Measurements from ENCODE around the gene BAZ1A.
"Not testable (repeated sequence)": the region's sequence is repeated elsewhere in the genome, so short reads cannot be mapped to it uniquely, and the experiment has no call there.

Gene BAZ1A

DNA sequence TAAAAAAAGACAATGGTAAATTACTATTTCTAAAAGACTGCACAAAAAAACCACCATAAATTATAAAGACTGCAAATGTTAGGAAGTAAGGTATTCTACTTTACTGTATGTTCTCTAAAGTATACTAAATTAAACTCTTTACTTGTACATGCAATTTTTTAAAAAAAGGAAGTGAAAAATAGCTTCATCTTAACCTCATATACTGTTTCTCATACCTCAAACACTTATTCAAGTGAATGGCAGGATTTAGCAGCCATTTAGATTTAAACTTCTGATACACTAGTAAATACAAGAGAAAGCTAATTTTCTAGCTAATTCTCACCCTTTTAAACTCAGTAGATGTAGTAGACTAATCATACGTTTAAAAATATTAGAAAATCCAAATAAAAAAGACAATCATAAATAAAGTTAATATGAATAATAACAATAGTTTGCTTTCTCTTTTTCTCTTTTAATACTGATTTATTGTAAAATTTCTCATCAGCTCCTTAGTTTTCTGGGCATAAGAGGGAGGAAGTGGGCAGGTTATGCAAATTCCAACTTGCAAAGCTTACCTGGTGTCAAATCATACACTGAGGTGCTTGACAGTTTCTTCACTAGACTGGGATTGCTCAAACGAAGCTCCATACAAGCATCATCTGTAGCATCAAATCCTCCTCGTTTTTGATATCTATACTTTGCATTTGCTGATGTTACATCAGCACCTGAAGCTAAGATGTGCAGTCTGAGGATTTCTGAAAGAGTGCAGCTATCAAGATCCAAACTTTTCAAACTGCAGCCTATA is 89.7 kb downstream of the BAZ1A start:
- no peak for DNase-seq (ENCODE audit: low spot score)

DNA sequence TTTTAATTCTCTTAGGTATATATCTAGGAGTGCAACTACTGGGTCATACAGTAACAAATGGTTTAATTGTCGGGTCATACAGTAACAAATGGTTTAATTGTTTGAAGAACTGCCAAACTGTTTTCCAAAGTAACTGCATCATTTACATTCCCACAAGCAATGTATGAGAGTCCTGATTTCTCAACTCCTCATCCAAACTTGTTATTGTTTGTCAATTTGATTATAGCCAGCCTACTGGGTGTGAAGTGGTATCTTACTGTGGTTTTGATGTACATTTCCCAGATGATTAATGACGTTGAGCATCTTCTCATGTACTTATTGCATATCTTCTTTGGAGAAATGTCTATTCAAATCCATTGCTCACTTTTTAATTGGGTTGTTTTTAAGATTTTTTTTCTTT is 93.1 kb downstream of the BAZ1A start:
- DNase-seq (ENCODE audit: low spot score), result no peak

DNA sequence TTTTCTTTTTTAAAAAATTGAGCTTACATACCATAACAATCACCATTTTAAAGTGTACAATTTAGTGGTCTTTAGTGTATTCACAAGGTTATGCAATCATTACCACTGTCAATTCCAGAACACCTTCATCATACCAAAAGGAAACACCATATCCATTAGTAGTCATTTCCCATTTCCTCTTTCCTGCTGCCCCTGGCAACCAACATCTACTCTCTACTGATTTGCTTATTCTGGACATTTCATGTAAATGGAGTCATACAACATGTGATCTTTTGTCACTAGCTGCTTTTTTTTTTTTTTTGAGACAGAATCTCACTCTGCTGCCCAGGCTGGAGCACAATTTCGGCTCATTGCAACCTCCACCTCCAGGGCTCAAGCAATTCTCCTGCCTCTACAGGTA is 93.9 kb downstream of the BAZ1A start:
- peak; percentile 11 for DNase-seq (ENCODE audit: low spot score)

DNA sequence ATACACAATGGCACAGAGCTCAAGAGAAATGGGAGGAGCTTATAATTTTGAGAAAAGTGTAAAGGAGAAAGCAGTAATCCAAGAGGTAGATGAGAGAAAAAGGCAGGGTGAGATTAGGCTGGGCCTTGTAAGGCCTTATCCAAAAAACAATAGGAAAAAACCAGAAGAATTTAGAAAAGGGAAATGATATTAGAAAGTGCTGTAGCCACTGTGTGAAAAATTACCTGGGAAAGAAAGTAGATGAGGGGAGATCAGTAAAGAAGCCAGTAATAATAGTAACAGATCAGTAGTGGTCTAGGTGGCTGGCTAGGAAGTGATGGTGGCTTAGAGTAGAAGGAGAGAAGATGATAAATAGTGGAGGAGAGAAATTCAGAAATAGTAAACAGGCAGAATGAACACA is 94.5 kb downstream of the BAZ1A start:
- no peak for DNase-seq (ENCODE audit: low spot score)

DNA sequence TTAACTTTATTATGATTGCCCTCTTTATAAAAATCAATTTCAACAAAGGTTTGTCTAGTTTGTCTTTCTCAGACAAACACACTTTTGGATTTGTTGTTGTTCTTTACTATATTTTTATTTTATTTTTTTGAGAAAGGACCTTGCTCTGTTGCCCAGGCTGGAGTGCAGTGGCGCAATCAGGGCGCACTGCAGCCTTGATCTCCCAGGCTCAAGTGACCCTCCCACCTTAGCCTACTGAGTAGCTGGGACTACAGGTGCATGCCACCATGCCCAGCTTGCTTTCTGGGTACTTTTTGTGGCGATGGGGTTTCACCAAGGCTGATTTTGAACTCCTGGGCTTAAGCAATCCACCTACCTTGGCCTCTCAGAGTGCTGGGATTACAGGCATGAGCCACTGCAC is 96.4 kb downstream of the BAZ1A start:
- DNase-seq (ENCODE audit: low spot score), result no peak

DNA sequence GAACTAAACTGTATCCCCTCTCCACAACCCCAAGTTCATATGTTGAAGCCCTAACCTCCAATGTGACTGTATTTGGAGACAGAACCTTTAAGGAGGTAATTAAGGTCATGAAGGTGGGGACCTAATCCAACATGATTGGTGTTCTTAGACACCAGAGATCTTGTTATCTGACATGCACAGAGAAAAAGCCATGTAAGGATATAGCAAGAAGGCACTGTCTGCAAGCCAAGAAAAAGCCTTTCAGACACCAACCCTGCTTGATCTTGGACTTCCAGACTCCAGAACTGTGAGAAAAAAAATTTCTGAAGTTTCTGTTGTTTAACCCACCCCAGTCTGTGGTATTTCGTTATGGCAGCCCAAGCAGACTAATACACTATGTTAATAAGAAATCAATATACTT is 98.5 kb downstream of the BAZ1A start:
- no peak for DNase-seq (ENCODE audit: low spot score)

DNA sequence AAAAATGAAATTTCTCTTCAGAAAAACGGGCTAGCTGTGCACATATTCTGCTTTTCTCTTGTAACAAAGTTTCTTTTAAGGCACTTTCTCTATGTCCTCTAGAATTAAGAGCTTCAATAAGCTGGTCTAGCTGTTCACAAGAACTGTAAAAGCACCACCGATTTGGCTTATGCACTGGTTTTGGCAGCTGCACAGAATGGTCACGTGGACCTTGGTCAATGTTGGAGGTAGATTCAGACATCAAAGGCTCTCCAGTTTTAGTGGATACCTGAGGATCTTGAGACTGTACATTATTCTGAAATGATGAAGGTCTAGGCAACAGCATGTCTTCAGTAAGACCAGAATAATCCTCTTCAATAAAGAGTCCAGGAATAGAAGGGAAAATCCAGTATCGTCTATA is 99.2 kb downstream of the BAZ1A start:
- no peak for DNase-seq (ENCODE audit: low spot score)

DNA sequence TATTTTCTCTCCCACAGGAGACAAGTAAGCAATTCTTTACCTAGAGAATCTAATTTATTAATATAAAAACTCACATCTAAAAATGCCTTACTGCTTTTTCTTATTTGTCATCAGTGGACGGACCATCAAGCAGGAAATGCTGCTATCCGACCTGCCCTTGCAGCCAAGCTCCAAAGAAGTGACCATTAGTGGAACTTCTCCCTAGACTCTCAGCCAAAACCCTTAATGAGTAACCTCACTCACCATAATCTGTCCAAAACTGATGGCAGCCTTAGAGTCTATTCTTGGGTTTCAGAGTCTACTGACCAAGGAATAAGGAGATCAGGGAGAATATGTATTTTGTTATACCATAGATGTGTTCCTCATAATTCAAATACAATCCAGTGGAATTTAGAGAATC is 99.8 kb downstream of the BAZ1A start:
- no peak for DNase-seq (ENCODE audit: low spot score)

DNA sequence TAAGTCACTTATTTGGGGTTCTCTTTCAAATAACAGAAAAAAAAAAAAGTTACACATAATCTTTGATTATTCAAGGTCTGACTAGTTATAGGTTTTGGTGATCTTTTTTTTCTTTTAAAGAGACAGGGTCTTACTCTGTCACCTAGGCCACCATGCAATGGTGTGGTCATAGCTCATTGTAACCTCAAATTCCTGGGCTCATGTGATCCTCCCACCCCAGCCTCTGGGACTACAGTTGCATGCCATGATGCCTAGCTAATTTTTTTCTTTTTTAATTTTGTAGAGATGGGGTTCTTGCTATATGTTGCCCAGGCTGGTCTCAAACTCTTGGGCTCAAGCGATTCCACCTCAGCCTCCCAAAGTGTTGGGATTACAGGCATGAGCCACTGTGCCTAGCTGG is 104.3 kb downstream of the BAZ1A start:
- DNase-seq (ENCODE audit: low spot score), result no peak

DNA sequence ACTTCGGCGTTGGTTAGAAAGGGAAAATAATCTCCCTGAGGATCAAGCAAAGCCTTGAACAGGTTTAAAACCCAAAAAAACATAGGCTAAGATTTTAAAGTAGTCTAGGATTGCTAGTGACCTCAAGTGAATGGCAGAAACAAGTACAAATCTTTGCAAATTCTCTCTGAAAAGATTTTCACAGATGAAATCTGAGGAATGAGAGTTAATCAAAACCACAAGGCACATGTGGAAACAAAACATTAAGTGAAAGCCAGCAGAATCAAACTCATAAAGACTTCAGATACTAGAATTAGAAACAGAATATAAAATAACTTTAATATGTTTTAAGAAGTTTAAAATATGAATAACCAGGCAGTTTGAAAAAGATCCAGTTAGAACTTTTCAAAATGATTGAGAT is 108.6 kb downstream of the BAZ1A start:
- DNase-seq (ENCODE audit: low spot score), result no peak

DNA sequence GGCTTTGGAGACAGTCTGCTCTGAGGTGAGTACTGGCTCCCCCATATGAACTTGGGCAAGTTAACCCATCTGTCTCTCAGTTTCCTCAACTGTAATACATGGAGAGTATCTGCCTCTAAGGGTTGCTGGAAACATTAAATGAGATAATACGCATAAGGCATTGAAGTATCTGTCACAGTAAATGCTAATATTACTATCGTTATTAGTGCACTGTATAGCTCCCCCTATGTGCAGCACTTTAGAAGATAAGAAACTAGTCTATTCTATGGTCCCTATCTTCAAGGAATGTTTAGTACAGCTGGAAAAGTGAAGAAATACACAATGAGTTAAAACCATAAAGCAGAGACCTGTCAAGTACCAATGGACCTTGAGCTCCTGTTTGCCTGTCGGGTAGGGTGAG is 109.1 kb downstream of the BAZ1A start:
- no peak for DNase-seq (ENCODE audit: low spot score)

DNA sequence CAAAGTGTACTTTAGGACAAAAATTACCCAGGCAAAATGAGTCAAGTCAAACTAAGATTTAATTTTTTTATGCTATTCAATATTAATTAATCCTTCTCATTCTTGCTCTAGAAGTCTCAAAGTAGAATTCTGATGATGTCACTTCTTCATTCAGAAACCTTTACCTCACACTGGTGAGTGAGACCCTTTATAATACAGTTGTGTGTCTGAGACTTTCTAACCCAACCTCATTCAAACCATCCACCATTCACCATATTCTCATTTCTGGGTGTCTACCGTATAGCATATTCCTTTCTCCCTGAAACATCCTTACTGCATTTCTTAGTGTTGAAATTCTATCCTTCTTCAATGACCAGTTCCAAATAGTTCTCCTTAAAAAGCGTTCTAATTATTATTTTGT is 119.9 kb downstream of the BAZ1A start:
- DNase-seq (ENCODE audit: low spot score), result no peak

DNA sequence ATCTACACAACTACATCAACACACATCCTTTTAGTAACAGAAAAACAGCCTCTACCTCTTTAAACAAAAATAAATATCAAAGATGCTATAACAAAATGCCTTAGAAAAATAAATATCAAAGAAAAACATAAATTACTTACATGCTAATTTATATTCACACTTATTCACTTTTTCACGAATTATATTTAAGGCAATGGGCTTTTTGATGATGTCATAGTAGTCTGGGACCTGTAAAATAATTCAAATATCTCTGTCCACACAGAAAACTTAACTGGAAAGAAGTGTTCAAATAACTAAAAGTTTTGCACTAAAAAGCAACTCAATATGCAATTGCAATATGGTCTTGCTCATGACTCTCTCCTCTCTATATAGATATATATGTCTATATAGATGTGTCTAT is 120.5 kb downstream of the BAZ1A start:
- no peak for DNase-seq (ENCODE audit: low spot score)

DNA sequence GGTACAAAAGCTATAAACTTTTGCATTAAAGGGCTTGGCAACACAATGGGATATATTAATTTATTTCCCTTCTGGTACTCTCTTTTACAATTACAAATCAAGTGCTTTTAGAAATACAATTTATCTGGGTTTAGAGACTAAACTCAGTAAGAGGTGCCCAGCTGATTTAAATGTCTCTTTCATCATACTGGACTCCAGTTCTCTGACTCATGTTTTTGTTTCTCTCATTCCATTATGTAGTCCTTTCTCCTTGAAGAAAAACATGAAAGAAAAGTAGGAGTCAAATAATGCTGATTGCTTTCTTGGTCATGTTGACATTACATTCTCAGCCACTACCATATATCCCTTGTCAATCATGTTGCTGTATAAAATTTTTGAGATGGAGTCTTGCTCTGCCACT is 124.5 kb downstream of the BAZ1A start:
- DNase-seq (ENCODE audit: low spot score), result no peak

DNA sequence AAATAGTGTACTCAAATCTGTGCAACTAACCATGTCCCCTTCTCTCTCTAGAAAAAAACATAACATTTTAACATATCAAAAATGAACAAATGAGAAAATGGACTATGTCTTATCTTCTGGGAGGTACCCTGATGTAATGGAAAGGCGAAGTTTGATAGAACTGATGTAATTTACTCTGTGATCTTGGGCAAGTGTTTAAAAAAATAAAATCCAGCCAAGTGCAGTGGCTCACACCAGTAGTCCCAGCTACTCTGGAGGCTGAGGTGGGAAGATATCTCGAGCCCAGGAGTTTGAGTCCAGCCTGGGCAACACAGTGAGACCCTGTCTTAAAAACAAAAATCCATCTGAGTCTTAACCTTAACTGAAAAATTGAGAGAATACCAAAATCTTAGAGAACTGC is 124.9 kb downstream of the BAZ1A start:
- no peak for DNase-seq (ENCODE audit: low spot score)

DNA sequence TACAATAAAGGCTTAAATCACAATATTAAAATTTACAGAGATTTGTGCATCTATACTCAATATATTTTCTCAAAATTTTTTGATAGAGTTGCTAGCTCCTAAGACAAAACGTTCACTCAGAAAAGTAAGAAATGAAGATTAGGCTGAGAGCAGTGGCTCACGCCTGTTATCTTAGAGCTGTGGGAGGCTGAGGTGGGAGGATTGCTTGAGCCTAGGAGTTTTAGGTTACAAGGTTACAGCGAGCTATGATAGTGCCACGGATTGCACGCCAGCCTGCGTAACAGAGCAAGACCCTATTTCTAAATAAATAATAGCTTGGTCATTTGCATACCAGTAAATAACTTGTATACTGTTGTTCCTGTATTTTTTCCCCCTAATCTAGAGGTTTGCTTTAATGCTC is 125.8 kb downstream of the BAZ1A start:
- no peak for DNase-seq (ENCODE audit: low spot score)

DNA sequence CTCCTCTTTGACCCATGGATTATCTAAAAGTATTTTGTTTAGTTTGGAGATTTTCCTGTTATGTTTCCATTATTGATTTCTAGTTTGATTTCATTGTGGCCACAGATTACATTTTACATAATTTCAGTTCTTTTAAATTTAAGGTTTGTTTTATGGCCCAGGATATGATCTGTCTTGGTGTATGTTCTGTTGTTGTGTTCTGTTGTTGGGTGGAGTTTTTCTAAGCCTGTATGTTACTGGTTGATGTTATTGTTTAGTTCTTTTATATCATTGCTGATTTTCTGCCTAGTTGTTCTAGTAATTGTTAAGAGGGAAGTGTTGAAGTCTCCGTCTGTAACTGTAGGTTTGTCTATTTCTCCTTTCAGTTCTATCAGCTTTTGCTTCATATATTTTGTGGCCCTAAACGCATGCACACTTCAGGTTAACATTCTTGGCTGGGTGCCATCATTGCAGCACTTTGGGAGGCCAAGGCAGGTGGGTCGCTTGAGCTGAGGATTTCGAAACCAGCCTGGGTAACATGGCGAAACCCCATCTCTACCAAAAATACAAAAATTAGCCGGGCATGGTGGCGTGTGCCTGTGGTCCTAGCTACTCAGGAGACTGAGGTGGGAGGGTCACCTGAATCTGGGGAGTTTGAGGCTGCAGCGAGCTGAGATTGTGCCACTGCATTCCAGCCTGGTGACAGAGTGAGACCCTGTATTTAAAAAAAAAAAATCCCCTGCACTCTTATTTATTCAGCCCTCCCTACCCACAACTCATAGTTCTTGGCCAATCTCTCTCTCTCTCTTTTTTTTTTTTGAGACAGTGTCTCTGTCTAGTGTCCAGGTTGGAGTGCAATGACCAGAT is 132.7 kb downstream of the BAZ1A start:
- no peak for DNase-seq (ENCODE audit: low spot score)

DNA sequence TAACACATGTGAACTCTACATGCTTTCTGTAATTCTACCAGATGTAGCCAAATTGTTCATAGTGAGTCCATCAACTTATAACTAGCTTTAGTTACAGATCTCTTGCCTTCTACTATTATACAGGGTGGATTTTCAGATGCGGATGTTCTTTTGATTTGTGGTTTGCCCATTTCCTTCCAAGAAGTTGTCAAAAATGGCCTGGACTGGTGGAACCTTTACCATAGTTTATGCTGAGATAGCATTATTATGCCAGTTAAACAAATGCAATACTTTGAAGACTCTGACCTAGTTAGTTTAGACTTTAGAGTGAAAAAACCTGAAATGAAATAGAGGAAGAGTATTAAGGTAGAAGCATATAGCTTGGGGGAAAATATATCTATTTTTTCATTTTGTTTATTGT is 133.3 kb downstream of the BAZ1A start:
- DNase-seq (ENCODE audit: low spot score), result no peak

DNA sequence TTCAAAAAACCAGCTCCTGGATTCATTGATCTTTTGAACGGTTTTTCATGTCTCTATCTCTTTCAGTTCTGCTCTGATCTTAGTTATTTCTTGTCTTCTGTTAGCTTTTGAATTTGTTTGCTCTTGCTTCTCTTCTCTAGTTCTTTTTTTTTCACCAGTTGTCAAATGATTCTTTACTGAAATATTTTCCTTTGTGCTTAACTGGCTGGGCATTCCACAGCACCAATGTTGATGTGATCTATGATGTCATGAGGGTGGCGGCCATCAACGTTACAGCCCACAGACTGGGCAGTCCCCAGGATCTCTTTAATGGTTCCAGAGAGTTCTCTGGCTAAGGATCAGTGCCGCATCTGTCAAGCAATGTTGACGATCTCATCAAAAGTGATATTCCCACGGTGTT is 135.0 kb downstream of the BAZ1A start:
- DNase-seq (ENCODE audit: low spot score), result not testable (repeated sequence)

DNA sequence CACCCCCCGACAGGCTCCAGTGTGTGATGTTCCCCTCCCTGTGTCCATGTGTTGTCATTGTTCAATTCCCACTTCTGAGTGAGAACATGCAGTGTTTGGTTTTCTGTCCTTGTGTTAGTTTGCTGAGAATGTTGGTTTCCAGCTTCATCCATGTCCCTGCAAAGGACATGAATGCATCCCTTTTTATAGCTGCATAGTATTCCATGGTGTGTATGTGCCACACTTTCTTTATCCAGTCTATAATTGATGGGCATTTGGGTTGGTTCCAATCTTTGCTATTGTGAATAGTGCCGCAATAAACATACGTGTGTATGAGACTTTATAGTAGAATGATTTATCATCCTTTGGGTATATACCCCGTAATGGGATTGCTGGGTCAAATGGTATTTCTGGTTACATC is 138.1 kb downstream of the BAZ1A start:
- DNase-seq (ENCODE audit: low spot score), result not testable (repeated sequence)

DNA sequence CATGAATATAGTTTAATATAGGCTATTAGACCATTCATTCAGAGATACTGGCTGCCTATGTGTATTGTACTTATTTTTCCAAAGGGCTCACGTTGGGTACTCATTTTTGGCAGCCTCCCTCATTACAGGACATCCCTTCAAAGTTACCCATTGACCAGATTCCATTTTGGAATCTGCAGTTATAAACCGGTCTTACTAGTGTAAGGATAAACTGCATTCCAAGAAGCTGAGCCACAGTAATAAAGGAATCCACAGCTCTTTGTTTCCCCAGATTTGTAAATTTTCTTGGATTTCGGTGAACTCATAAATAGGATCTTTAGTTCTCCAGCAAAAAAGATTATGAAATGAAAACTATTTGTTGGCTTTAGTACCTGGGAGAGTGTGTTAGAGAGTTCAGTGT is 141.9 kb downstream of the BAZ1A start:
- DNase-seq (ENCODE audit: low spot score), result no peak

DNA sequence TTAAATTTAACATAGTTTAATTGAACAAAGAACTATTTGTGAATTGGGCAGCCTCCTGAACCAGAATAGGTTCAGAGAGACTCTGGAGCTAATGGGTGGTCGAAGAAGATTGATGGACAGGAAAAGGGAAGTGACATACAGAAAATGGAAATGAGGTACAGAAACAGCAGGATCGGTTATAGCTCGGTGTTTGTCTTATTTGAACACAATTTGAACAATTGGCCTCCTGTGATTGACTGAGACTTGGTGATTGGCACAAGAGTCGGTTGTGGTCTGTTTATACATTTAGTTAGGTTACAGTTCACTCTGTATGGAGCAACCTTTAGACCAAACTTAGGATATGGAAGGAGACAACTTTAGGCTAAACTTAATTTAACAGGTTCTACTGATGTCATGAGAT is 142.4 kb downstream of the BAZ1A start:
- DNase-seq (ENCODE audit: low spot score), result no peak

DNA sequence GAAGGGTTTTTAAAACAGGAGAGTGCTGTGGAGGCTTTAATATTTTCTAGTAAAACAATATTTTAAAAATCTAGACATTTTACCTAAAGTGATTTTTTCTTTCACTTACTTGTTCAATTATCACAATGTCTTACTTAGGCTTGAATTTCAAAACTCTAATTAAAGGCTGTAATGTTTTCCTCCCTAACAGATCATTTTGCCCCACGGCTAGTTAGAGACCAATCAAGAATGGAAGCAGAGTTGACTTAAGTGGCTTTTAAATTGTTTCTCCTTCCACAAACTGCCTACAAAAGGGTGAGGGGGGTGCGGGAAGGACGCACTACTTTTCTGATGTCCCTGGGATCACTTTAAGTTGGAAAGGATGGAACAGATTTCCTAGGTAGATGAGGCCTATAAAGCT is 151.3 kb downstream of the BAZ1A start:
- no peak for DNase-seq (ENCODE audit: low spot score)
